CD14-positive monocyte (primary cell): ENCODE results near the gene DNMT3A. TPM values are rescaled to one million over a fixed set of nuclear protein-coding genes. Genes with fewer than 3 reads are reported as not detected.

Experiments used
- DNase-seq, 3 donors: peaks; one replicate each; pipeline ENCODE4 v3.0.0-alpha.2; 2011 to 2022
- H2AFZ ChIP-seq: 2 replicates; pipeline ENCODE4 v1.6.0; 2012; ENCODE audit warnings: mild to moderate bottlenecking, low read depth, low read length, inconsistent platforms; ENCODE audit not compliant: insufficient read depth, poor library complexity, severe bottlenecking
- H3K27ac ChIP-seq, 2 donors: 1 replicate in 1 of 2; 2 replicates in 1 of 2; pipeline ENCODE4 v1.5.1; 2012 to 2013; ENCODE audit warnings: low read length in 2 of 2, control low read depth in 1 of 2, inconsistent platforms in 1 of 2, low read depth in 1 of 2, mild to moderate bottlenecking in 1 of 2
- H3K27me3 ChIP-seq, 2 donors: one replicate each; pipeline versions ENCODE4 v1.6.0 to v1.6.1; 2011 to 2013; ENCODE audit warnings: low read length in 2 of 2; ENCODE audit not compliant: control insufficient read depth in 2 of 2, insufficient read depth in 2 of 2
- H3K36me3 ChIP-seq, 2 donors: replicated peaks in 1 of 2; 1 replicate in 1 of 2; 2 replicates in 1 of 2; pipeline versions ENCODE4 v1.5.1 to v1.6.1; 2012 to 2013; ENCODE audit warnings: low read length in 2 of 2, control low read depth in 1 of 2, inconsistent platforms in 1 of 2, mild to moderate bottlenecking in 1 of 2; ENCODE audit not compliant: insufficient read depth in 2 of 2, control insufficient read depth in 1 of 2
- H3K4me1 ChIP-seq, 2 donors: 1 replicate in 1 of 2; 2 replicates in 1 of 2; pipeline versions ENCODE4 v1.5.1 to v1.6.1; 2012 to 2013; ENCODE audit warnings: low read length in 2 of 2, control low read depth in 1 of 2, inconsistent platforms in 1 of 2, mild to moderate bottlenecking in 1 of 2, moderate library complexity in 1 of 2; ENCODE audit not compliant: insufficient read depth in 2 of 2, control insufficient read depth in 1 of 2
- H3K4me2 ChIP-seq: replicated peaks from 2 replicates; pipeline ENCODE3; 2012; ENCODE audit warnings: low read length, moderate library complexity, mild to moderate bottlenecking; ENCODE audit not compliant: poor library complexity, severe bottlenecking; ENCODE audit errors: extremely low read depth
- H3K4me3 ChIP-seq, 3 experiments: fragments of 200-600 bp in 1 of 3; sonication (generic) in 1 of 3; replicated peaks in 1 of 3; 1 replicate in 2 of 3; 2 replicates in 1 of 3; pipeline ENCODE4 v1.5.1; 2011 to 2013; ENCODE audit warnings: low read length in 3 of 3, mild to moderate bottlenecking in 3 of 3, control low read depth in 2 of 3, low read depth in 2 of 3, inconsistent platforms in 1 of 3, moderate library complexity in 1 of 3
- H3K79me2 ChIP-seq: 2 replicates; pipeline ENCODE4 v1.6.0; 2012; ENCODE audit warnings: mild to moderate bottlenecking, control low read depth, inconsistent platforms, low read length, moderate library complexity; ENCODE audit not compliant: insufficient read depth
- H3K9ac ChIP-seq: 2 replicates; pipeline ENCODE4 v1.6.0; 2017; ENCODE audit warnings: low read length, mild to moderate bottlenecking; ENCODE audit not compliant: insufficient read depth, poor library complexity, severe bottlenecking
- H3K9me3 ChIP-seq, 2 donors: replicated peaks in 1 of 2; 1 replicate in 1 of 2; 2 replicates in 1 of 2; pipeline versions ENCODE4 v1.5.1 to v1.6.1; 2012 to 2013; ENCODE audit warnings: low read length in 2 of 2, control low read depth in 1 of 2; ENCODE audit not compliant: control insufficient read depth in 1 of 2, insufficient read depth in 1 of 2
- H4K20me1 ChIP-seq: 2 replicates; pipeline ENCODE4 v1.6.0; 2012; ENCODE audit warnings: mild to moderate bottlenecking, low read length, control low read depth, moderate library complexity; ENCODE audit not compliant: insufficient read depth
- H3K27ac Mint-ChIP-seq, 7 donors: one replicate each; pipeline ENCODE4 v1.8.0; 2020; ENCODE audit warnings: mild to moderate bottlenecking in 7 of 7, mixed read lengths in 7 of 7, moderate library complexity in 6 of 7, inconsistent platforms in 2 of 7
- H3K27me3 Mint-ChIP-seq, 3 donors: one replicate each; pipeline ENCODE4 v1.8.0; 2021 to 2022; ENCODE audit warnings: low read depth in 3 of 3, mild to moderate bottlenecking in 3 of 3, mixed read lengths in 3 of 3, moderate library complexity in 3 of 3, inconsistent platforms in 1 of 3
- H3K36me3 Mint-ChIP-seq, 2 donors: one replicate each; pipeline ENCODE4 v1.8.0; 2020; ENCODE audit warnings: mixed read lengths in 2 of 2, inconsistent platforms in 1 of 2, mild to moderate bottlenecking in 1 of 2
- H3K4me1 Mint-ChIP-seq: one replicate; pipeline ENCODE4 v1.8.0; 2020; ENCODE audit warnings: mild to moderate bottlenecking, mixed read lengths
- H3K4me3 Mint-ChIP-seq, 2 donors: one replicate each; pipeline ENCODE4 v1.8.0; 2020; ENCODE audit warnings: mild to moderate bottlenecking in 2 of 2, mixed read lengths in 2 of 2, moderate library complexity in 1 of 2
- H3K9me3 Mint-ChIP-seq, 7 donors: one replicate each; pipeline ENCODE4 v1.8.0; 2020 to 2022; ENCODE audit warnings: mixed read lengths in 7 of 7, mild to moderate bottlenecking in 6 of 7, moderate library complexity in 6 of 7, inconsistent platforms in 2 of 7
- CTCF ChIP-seq: fragments of 200-600 bp; IDR thresholded peaks from one replicate; pipeline ENCODE4 v1.8.0; 2022; ENCODE audit warnings: antibody characterized with exemption, mild to moderate bottlenecking
- WGBS: methylation state at CpG from one replicate; pipeline ENCODE4 v1.1.5; 2013; ENCODE audit warnings: missing lambda C conversion rate; ENCODE audit not compliant: insufficient coverage; 5-methylcytosine and 5-hydroxymethylcytosine counted together
- intact Hi-C, 2 donors: fragments of 100-400 bp; cut with micrococcal nuclease; formaldehyde crosslinking; loops; one replicate each; pipeline versions ENCODE4 v1.15.0 to v1.15.1; 2023
- polyA plus RNA-seq, 3 donors: library from polyadenylated mRNA; depleted of rRNA in 1 of 3; unstranded in 2 of 3; stranded (reverse) in 1 of 3; fragments of 300-500 nt in 2 of 3; fragments of >200 nt in 1 of 3; fragmentation: Illumina TruSeq in 2 of 3; gene quantifications; 1 replicate in 2 of 3; 2 replicates in 1 of 3; pipeline ENCODE4 v1.2.3, GENCODE V29; 2012 to 2021

Gene DNMT3A
- polyA plus RNA-seq, 3 donors = 1.7 to 7.9 (median 2.7) TPM

GRCh38 chr2:25341011-25341727 is 556 bp downstream of the DNMT3A start:
- H3K27me3 ChIP-seq = peaks cover 0 to 7% of the 10 kb centered on the region in 2 donors
- H3K36me3 Mint-ChIP-seq = peaks cover 18% of the 10 kb centered on the region in 2 donors
- peaks cover 24% of the 10 kb centered on the region for H3K79me2 ChIP-seq
- H3K27ac ChIP-seq = no peak overlapping the region
- H3K4me1 ChIP-seq = peaks cover 7 to 27% of the 10 kb centered on the region in 2 donors
- TF ChIP-seq CTCF = no peak
- peak overlapping the region; percentile 6 to 67 (median 9) for H3K4me3 ChIP-seq
- H3K9ac ChIP-seq = no peak overlapping the region
- H3K36me3 ChIP-seq = no peaks in the 10 kb centered on the region
- no peak overlapping the region for H2AFZ ChIP-seq
- DNase-seq = no peak
- no peaks in the 10 kb centered on the region for H3K9me3 ChIP-seq
- under 1% methylated on average over 58 of the region's 104 CpGs for WGBS
- peaks cover 0 to 1% (median 0%) of the 10 kb centered on the region in 7 donors for H3K9me3 Mint-ChIP-seq
- intact Hi-C loops = loop anchor here (5.0 to 10.0 kb wide), 2 partner anchors 64 to 66 kb away; no protein-coding TSS in a partner anchor
- no peak overlapping the region for H3K27ac Mint-ChIP-seq
- H3K27me3 Mint-ChIP-seq = peaks cover 9 to 18% (median 12%) of the 10 kb centered on the region in 3 donors
- peaks cover 30% of the 10 kb centered on the region for H3K4me1 Mint-ChIP-seq
- H3K4me2 ChIP-seq = peak overlapping the region; percentile 89
- no peak overlapping the region for H3K4me3 Mint-ChIP-seq
- H4K20me1 ChIP-seq = peaks cover 48% of the 10 kb centered on the region

- no peak overlapping the region for H3K9ac ChIP-seq
- no peak overlapping the region for H3K27ac ChIP-seq
- peaks cover 12 to 31% of the 10 kb centered on the region in 2 donors for H3K4me1 ChIP-seq
- intact Hi-C loops = loop anchor here (5.0 to 10.0 kb wide), 2 partner anchors 63 to 66 kb away; no protein-coding TSS in a partner anchor
- TF ChIP-seq CTCF = no peak
- no peaks in the 10 kb centered on the region for H3K9me3 ChIP-seq
- Mint-ChIP-seq H3K4me1 (peaks cover 34% of the 10 kb centered on the region), H3K27me3 (peaks cover 9 to 18% (median 12%) of the 10 kb centered on the region in 3 donors), H3K9me3 (no peaks in the 10 kb centered on the region), H3K27ac (no peak overlapping the region), H3K36me3 (peaks cover 18% of the 10 kb centered on the region in 2 donors), H3K4me3 (peak overlapping the region; percentile 73 to 76)
- 5% methylated on average over 67 of the region's 73 CpGs for WGBS
- peaks cover 0 to 7% of the 10 kb centered on the region in 2 donors for H3K27me3 ChIP-seq
- DNase-seq = peak in 1 of 3 donors; percentile 11
- H3K4me2 ChIP-seq = peak overlapping the region; percentile 80
- no peak overlapping the region for H2AFZ ChIP-seq
- peak overlapping the region; percentile 9 to 67 (median 30) for H3K4me3 ChIP-seq
- peaks cover 56% of the 10 kb centered on the region for H4K20me1 ChIP-seq
- H3K79me2 ChIP-seq = peaks cover 24% of the 10 kb centered on the region
- no peaks in the 10 kb centered on the region for H3K36me3 ChIP-seq
Observed at GRCh38 chr2:25340181-25340921, 1.4 kb downstream of the DNMT3A start.
